Endothelial cell of umbilical vein (primary cell): Measurements from ENCODE around the gene FHOD1. TPM values are rescaled to one million over a fixed set of nuclear protein-coding genes. Genes with fewer than 3 reads are reported as not detected.

Source experiments
- BruUV-seq: library from RNA; stranded (reverse); fragments of 400-500 nt; replicated peaks from 2 replicates; lab custom pipeline; 2021; lab: Mats Ljungman, UMichigan
- CTCF ChIA-PET: fragments of 300-600, 350-600 bp; sonication (Branson Sonifier 250); formaldehyde crosslinking; loops from one replicate; lab custom pipeline; 2021; ENCODE audit warnings: antibody characterized with exemption, inconsistent platforms; lab: Charles Lee
- POLR2A ChIA-PET: fragments of 300-600, 350-600 bp; sonication (Branson Sonifier 250); formaldehyde crosslinking; loops from one replicate; lab custom pipeline; 2021; ENCODE audit warnings: antibody characterized with exemption, inconsistent platforms; lab: Charles Lee
- DNase-seq: peaks from one replicate; pipeline ENCODE4 v3.0.0-alpha.2; 2011; ENCODE audit warnings: low read depth, low spot score
- FAIRE-seq: peaks from 2 replicates; lab custom pipeline; 2011; peaks lifted over from hg19 to GRCh38; lab: Jason Lieb, UNC
- H2AFZ ChIP-seq: 2 replicates; pipeline ENCODE4 v1.6.0; 2012; ENCODE audit warnings: low read depth, low read length, control low read depth, inconsistent platforms
- H3K27ac ChIP-seq: 2 replicates; pipeline ENCODE4 v1.5.1; 2011; ENCODE audit warnings: low read depth, mild to moderate bottlenecking, control low read depth, low read length, moderate library complexity; ENCODE audit not compliant: insufficient read depth
- H3K27me3 ChIP-seq, 2 experiments: 2 replicates each; pipeline versions ENCODE4 v1.6.0 to v1.6.1; 2011; ENCODE audit warnings: low read length in 2 of 2, mixed read lengths in 1 of 2; ENCODE audit not compliant: control insufficient read depth in 2 of 2, insufficient read depth in 2 of 2
- H3K36me3 ChIP-seq, 2 experiments: 2 replicates in 1 of 2; 3 replicates in 1 of 2; pipeline ENCODE4 v1.5.1; 2011; ENCODE audit warnings: low read length in 2 of 2, mild to moderate bottlenecking in 1 of 2, moderate library complexity in 1 of 2; ENCODE audit not compliant: control insufficient read depth in 2 of 2, insufficient read depth in 2 of 2; ENCODE audit errors: extremely low read depth in 1 of 2
- H3K4me1 ChIP-seq: 3 replicates; pipeline ENCODE4 v1.5.1; 2011; ENCODE audit warnings: mild to moderate bottlenecking, low read length; ENCODE audit not compliant: control insufficient read depth, insufficient read depth; ENCODE audit errors: extremely low read depth
- H3K4me2 ChIP-seq: 2 replicates; pipeline ENCODE4 v1.6.1; 2011; ENCODE audit warnings: low read length, control low read depth, mixed read lengths; ENCODE audit not compliant: insufficient read depth
- H3K4me3 ChIP-seq, 3 experiments: fragments of 200-600 bp in 1 of 3; sonication (generic), shearing (Covaris generic) in 1 of 3; replicated peaks in 1 of 3; 2 replicates each; pipeline ENCODE4 v1.5.1; 2011 to 2016; ENCODE audit warnings: control low read depth in 3 of 3, low read length in 3 of 3, mild to moderate bottlenecking in 2 of 3, inconsistent platforms in 1 of 3, low read depth in 1 of 3, moderate library complexity in 1 of 3; ENCODE audit not compliant: insufficient read depth in 1 of 3
- H3K79me2 ChIP-seq: 2 replicates; pipeline ENCODE4 v1.6.0; 2012; ENCODE audit warnings: low read length, inconsistent platforms; ENCODE audit not compliant: control insufficient read depth, insufficient read depth
- H3K9ac ChIP-seq: replicated peaks from 2 replicates; pipeline ENCODE3; 2011; ENCODE audit warnings: low read length, control low read depth; ENCODE audit not compliant: insufficient read depth; ENCODE audit errors: extremely low read depth
- H3K9me1 ChIP-seq: replicated peaks from 3 replicates; pipeline ENCODE4 v1.6.0; 2011; ENCODE audit warnings: mild to moderate bottlenecking, low read length; ENCODE audit not compliant: control insufficient read depth, insufficient read depth; ENCODE audit errors: extremely low read depth
- H3K9me3 ChIP-seq: replicated peaks from 2 replicates; pipeline ENCODE4 v1.5.1; 2012; ENCODE audit warnings: low read length, inconsistent platforms; ENCODE audit not compliant: control insufficient read depth, insufficient read depth
- H4K20me1 ChIP-seq: replicated peaks from 2 replicates; pipeline ENCODE3; 2011; ENCODE audit warnings: mild to moderate bottlenecking, low read length; ENCODE audit not compliant: control insufficient read depth, insufficient read depth; ENCODE audit errors: extremely low read depth
- EZH2 ChIP-seq: IDR thresholded peaks from 2 replicates; pipeline ENCODE4 v1.6.1; 2012; ENCODE audit warnings: borderline replicate concordance, low read depth, mild to moderate bottlenecking, moderate library complexity, low read length, inconsistent platforms; ENCODE audit not compliant: severe bottlenecking
- GATA2 ChIP-seq: IDR thresholded peaks from 2 replicates; pipeline ENCODE4 v1.7.0; 2011; ENCODE audit warnings: low read depth, mild to moderate bottlenecking, moderate library complexity, mixed read lengths, low read length; ENCODE audit not compliant: insufficient read length, insufficient read depth
- JUN ChIP-seq: IDR thresholded peaks from 2 replicates; pipeline ENCODE4 v1.6.1; 2011; ENCODE audit warnings: borderline replicate concordance, low read depth; ENCODE audit not compliant: insufficient read length, insufficient read depth
- MYC ChIP-seq: IDR thresholded peaks from one replicate; pipeline ENCODE4 v1.6.1; 2011; ENCODE audit warnings: mild to moderate bottlenecking, low read depth, low read length
- POLR2AphosphoS5 ChIP-seq: IDR thresholded peaks from 2 replicates; pipeline ENCODE4 v1.6.1; 2012; ENCODE audit warnings: low read depth, mild to moderate bottlenecking, control low read depth, low read length, moderate library complexity; ENCODE audit not compliant: insufficient read depth
- dilution Hi-C: fragments of 300-500 bp; cut with MboI; formaldehyde crosslinking; loops from one replicate; pipeline ENCODE4 v1.15.0; 2019; ENCODE audit warnings: low sequenced_read_pairs; ENCODE audit not compliant: extremely low pct_ligation_motif_present
- intact Hi-C: fragments of 100-400 bp; cut with micrococcal nuclease; formaldehyde crosslinking; loops from one replicate; pipeline ENCODE4 v1.10.0; 2022
- polyA plus RNA-seq, 4 experiments: library from polyadenylated mRNA; depleted of rRNA in 3 of 4; stranded (reverse) in 3 of 4; unstranded in 1 of 4; fragments of >200 nt; gene quantifications; 2 replicates each; pipeline versions ENCODE4 v1.2.1 to v1.2.3, GENCODE V29; 2011 to 2012; ENCODE audit warnings: missing spikeins in 1 of 4
- total RNA-seq: library from RNA; stranded (reverse); gene quantifications from 2 replicates; pipeline ENCODE4 v1.2.3, GENCODE V29; 2021
- TF ChIP-seq, protein P1 (sequence below), 2 donors: IDR thresholded peaks; 1 replicate in 1 of 2; 2 replicates in 1 of 2; pipeline ENCODE4 v1.5.1; 2011; ENCODE audit warnings: low read length in 2 of 2, mild to moderate bottlenecking in 2 of 2, moderate library complexity in 2 of 2, control low read depth in 1 of 2, inconsistent platforms in 1 of 2, low read depth in 1 of 2; ENCODE audit not compliant: insufficient read depth in 1 of 2; ENCODE audit errors: extremely low read depth in 1 of 2

FHOD1 gene
- total and polyA plus RNA-seq, 2 donors (not counting 3 experiments of a cell fraction or from before 2014, with no cell fraction given): 63.6 to 124 TPM

DNA sequence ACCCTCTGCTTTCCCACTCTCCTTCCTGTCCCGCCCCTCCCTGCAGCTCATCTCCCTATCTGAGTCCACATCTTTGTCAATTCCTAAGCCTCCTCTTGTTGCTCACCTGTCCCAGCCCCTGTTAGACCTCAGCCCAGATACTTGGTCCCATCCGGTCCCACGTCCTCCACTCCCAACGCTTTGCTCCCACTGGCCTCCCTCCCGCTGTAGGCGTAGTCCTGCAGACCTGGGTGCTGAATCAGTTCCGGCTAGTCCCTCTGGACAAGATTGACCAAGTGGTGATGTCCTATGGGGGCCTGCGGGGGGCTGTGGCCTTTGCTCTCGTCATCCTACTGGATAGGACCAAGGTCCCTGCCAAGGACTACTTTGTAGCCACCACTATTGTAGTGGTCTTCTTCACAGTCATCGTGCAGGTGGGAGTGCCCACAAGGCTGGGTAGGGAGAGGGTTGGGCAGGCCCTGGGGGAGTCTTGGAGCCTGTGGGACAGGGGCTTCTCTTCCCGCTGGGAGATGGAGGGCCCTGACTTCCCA, 9.5 kb upstream of the FHOD1 start:
- CTCF ChIA-PET: no interaction called here
- no TSS peak for BruUV-seq
- Histone ChIP-seq H3K4me2 (no peak overlapping the region), H3K36me3 (no peaks in the 10 kb centered on the region), H3K27ac (no peak overlapping the region), H3K4me3 (no peak overlapping the region), H3K27me3 (no peaks in the 10 kb centered on the region), H3K9ac (no peak overlapping the region), H3K4me1 (peaks cover 4% of the 10 kb centered on the region), H3K9me3 (no peaks in the 10 kb centered on the region), H3K79me2 (no peaks in the 10 kb centered on the region), H3K9me1 (no peaks in the 10 kb centered on the region), H2AFZ (no peak overlapping the region), H4K20me1 (no peaks in the 10 kb centered on the region)
- DNase-seq (no peak), FAIRE-seq (no peak)
- POLR2A ChIA-PET: no interaction called here
- intact Hi-C loops: no loop called here
- no peak for TF ChIP-seq JUN
- TF ChIP-seq MYC: no peak
- TF ChIP-seq, protein P1, sequence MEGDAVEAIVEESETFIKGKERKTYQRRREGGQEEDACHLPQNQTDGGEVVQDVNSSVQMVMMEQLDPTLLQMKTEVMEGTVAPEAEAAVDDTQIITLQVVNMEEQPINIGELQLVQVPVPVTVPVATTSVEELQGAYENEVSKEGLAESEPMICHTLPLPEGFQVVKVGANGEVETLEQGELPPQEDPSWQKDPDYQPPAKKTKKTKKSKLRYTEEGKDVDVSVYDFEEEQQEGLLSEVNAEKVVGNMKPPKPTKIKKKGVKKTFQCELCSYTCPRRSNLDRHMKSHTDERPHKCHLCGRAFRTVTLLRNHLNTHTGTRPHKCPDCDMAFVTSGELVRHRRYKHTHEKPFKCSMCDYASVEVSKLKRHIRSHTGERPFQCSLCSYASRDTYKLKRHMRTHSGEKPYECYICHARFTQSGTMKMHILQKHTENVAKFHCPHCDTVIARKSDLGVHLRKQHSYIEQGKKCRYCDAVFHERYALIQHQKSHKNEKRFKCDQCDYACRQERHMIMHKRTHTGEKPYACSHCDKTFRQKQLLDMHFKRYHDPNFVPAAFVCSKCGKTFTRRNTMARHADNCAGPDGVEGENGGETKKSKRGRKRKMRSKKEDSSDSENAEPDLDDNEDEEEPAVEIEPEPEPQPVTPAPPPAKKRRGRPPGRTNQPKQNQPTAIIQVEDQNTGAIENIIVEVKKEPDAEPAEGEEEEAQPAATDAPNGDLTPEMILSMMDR (IDR thresholded peaks at IDR 0.05; ENCODE audit: extremely low read depth in 1 of 2, insufficient read depth in 1 of 2, low read depth in 1 of 2, low read length in 2 of 2): no peak
- no peak for TF ChIP-seq EZH2
- no peak for TF ChIP-seq GATA2
- TF ChIP-seq POLR2AphosphoS5: no peak
- dilution Hi-C loops: no loop called here
